GM06990 (cell line): ENCODE results near the gene SIK2.

Experiments used
- DNase-seq: peaks from one replicate; pipeline ENCODE4 v3.0.0-alpha.2; 2011; ENCODE audit not compliant: insufficient read length; ENCODE audit errors: extremely low read depth
- H3K27me3 ChIP-seq: replicated peaks from 2 replicates; pipeline ENCODE4 v1.6.0; 2011; ENCODE audit warnings: low read length; ENCODE audit not compliant: control insufficient read depth, insufficient read depth
- H3K36me3 ChIP-seq: 2 replicates; pipeline ENCODE4 v1.5.1; 2011; ENCODE audit warnings: low read length; ENCODE audit not compliant: control insufficient read depth, insufficient read depth
- H3K4me3 ChIP-seq: replicated peaks from 2 replicates; pipeline ENCODE4 v1.5.1; 2011; ENCODE audit warnings: low read depth, mild to moderate bottlenecking, control low read depth, low read length
- TF ChIP-seq, protein P1 (sequence below): IDR thresholded peaks from 2 replicates; pipeline ENCODE4 v1.5.1; 2011; ENCODE audit warnings: low read length, control low read depth, mild to moderate bottlenecking, inconsistent platforms; ENCODE audit not compliant: insufficient read depth, poor library complexity, severe bottlenecking

Gene SIK2

DNA sequence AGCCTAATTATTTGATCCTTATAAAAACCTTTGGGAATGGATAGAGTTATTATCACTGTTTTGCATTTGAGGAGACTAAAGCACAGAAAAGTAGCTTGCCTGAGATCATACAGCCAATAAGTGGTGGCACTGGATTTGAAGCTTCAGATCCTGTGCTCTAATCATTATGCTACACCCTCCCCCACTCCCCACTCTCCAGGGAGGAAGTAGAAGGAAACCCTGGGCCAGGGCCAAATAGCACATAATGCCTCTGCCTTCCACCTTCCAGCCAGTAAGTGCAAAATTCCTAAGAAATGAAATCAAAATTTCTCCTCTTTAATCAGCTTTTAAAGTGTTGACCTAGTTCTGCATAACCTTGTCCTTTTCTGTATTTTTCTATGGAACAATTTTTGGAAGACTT is 61.6 kb downstream of the SIK2 start:
- no peak for DNase-seq
- TF ChIP-seq, protein P1, sequence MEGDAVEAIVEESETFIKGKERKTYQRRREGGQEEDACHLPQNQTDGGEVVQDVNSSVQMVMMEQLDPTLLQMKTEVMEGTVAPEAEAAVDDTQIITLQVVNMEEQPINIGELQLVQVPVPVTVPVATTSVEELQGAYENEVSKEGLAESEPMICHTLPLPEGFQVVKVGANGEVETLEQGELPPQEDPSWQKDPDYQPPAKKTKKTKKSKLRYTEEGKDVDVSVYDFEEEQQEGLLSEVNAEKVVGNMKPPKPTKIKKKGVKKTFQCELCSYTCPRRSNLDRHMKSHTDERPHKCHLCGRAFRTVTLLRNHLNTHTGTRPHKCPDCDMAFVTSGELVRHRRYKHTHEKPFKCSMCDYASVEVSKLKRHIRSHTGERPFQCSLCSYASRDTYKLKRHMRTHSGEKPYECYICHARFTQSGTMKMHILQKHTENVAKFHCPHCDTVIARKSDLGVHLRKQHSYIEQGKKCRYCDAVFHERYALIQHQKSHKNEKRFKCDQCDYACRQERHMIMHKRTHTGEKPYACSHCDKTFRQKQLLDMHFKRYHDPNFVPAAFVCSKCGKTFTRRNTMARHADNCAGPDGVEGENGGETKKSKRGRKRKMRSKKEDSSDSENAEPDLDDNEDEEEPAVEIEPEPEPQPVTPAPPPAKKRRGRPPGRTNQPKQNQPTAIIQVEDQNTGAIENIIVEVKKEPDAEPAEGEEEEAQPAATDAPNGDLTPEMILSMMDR: no peak
- H3K4me3 ChIP-seq: no peak overlapping the region
- no peaks in the 10 kb centered on the region for H3K36me3 ChIP-seq
- H3K27me3 ChIP-seq: no peaks in the 10 kb centered on the region

GRCh38 chr11:111665777-111666176 is 63.5 kb downstream of the SIK2 start:
- DNase-seq: no peak
- TF ChIP-seq, protein P1: no peak
- Histone ChIP-seq H3K4me3 (no peak overlapping the region), H3K36me3 (no peaks in the 10 kb centered on the region), H3K27me3 (no peaks in the 10 kb centered on the region)

DNA sequence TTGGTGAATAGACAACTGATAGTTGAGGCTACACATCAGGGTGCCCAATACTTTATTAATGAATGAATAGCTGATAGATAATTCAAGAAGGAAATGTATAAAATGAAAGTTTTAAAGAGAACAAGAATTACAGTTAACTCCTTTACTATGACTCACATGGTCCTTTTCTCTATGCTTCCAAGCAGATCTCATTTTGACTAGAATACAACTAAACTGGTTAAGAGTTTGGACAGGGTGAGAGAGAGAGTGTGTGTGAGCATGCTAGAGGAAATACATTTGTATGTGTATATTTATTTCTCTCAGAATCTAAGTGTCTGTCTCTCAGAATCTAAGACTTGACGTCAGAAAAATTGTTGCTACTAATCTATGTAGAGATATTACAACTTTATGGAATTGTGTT is 66.7 kb downstream of the SIK2 start:
- TF ChIP-seq, protein P1: no peak
- Histone ChIP-seq H3K27me3 (no peaks in the 10 kb centered on the region), H3K4me3 (no peak overlapping the region)

GRCh38 chr11:111671383-111671782 is 69.1 kb downstream of the SIK2 start:
- TF ChIP-seq, protein P1: no peak
- Histone ChIP-seq H3K4me3 (no peak overlapping the region), H3K27me3 (no peaks in the 10 kb centered on the region), H3K36me3 (no peaks in the 10 kb centered on the region; the same call in 1 of the 2 replicates)
- no peak for DNase-seq

More for the DNA sequence above, 66.7 kb downstream of the SIK2 start:
- no peak for DNase-seq
- H3K36me3 ChIP-seq: no peaks in the 10 kb centered on the region; the same call in 1 of the 2 replicates

DNA sequence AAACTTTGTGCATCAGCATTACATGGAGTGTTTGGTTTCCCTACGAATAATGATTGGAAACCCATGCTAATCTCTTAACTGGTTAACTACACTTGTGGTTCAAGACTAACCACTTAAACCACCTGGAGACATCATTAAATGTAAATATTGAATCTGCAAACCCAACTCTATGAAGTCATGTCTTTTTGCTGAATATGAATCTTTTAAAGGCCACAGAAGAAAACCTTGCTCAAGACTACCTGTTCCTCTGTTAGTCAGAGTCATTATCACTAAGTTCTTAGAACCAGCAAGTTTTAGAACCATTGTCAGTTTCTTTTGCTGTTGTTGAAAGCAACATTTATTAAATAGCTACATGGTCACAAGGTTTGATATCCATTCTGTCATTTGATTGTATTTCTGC is 70.7 kb downstream of the SIK2 start:
- DNase-seq: no peak
- Histone ChIP-seq H3K36me3 (no peaks in the 10 kb centered on the region; the same call in 1 of the 2 replicates), H3K27me3 (no peaks in the 10 kb centered on the region), H3K4me3 (no peak overlapping the region)
- TF ChIP-seq, protein P1: no peak

GRCh38 chr11:111674941-111675340 is 72.7 kb downstream of the SIK2 start:
- Histone ChIP-seq H3K27me3 (no peaks in the 10 kb centered on the region), H3K36me3 (no peaks in the 10 kb centered on the region; the same call in 1 of the 2 replicates), H3K4me3 (no peak overlapping the region)
- DNase-seq: no peak
- TF ChIP-seq, protein P1: no peak
